Osteoblast (primary cell): ENCODE measurements around the gene DZIP3. TPM values are rescaled to one million over a fixed set of nuclear protein-coding genes. Genes with fewer than 3 reads are reported as not detected.
"Not testable (repeated sequence)": the region's sequence is repeated elsewhere in the genome, so short reads cannot be mapped to it uniquely, and the experiment has no call there.

ENCODE experiments used
- DNase-seq: peaks from one replicate; pipeline ENCODE4 v3.0.0; 2011; ENCODE audit warnings: low spot score, mixed read lengths; ENCODE audit not compliant: insufficient read length; ENCODE audit errors: missing footprints
- H2AFZ ChIP-seq: 2 replicates; pipeline ENCODE4 v1.6.0; 2011; ENCODE audit warnings: mild to moderate bottlenecking, low read length
- H3K27ac ChIP-seq: 2 replicates; pipeline ENCODE4 v1.5.1; 2011; ENCODE audit warnings: mild to moderate bottlenecking, low read depth, low read length, moderate library complexity
- H3K27me3 ChIP-seq: 2 replicates; pipeline ENCODE4 v1.6.0; 2012; ENCODE audit warnings: mild to moderate bottlenecking, control low read depth, inconsistent platforms, low read length, moderate library complexity; ENCODE audit not compliant: insufficient read depth
- H3K36me3 ChIP-seq: 2 replicates; pipeline ENCODE4 v1.5.1; 2011; ENCODE audit warnings: mild to moderate bottlenecking, low read length, control low read depth, moderate library complexity; ENCODE audit not compliant: insufficient read depth
- H3K4me1 ChIP-seq: 2 replicates; pipeline ENCODE4 v1.5.1; 2011; ENCODE audit warnings: mild to moderate bottlenecking, low read length, control low read depth, moderate library complexity; ENCODE audit not compliant: insufficient read depth
- H3K4me2 ChIP-seq: 2 replicates; pipeline ENCODE4 v1.6.0; 2011; ENCODE audit warnings: mild to moderate bottlenecking, low read length; ENCODE audit not compliant: insufficient read depth
- H3K4me3 ChIP-seq: fragments of 200-600 bp; sonication (generic); 3 replicates; pipeline ENCODE4 v1.5.1; 2012; ENCODE audit warnings: mild to moderate bottlenecking, low read length, inconsistent platforms; ENCODE audit not compliant: insufficient read depth
- H3K79me2 ChIP-seq: 2 replicates; pipeline ENCODE4 v1.6.0; 2012; ENCODE audit warnings: mild to moderate bottlenecking, low read length, control low read depth, inconsistent platforms; ENCODE audit not compliant: insufficient read depth
- H3K9me3 ChIP-seq: 2 replicates; pipeline ENCODE4 v1.5.1; 2011; ENCODE audit warnings: low read depth, low read length, control low read depth
- H4K20me1 ChIP-seq: 2 replicates; pipeline ENCODE4 v1.6.0; 2012; ENCODE audit warnings: mild to moderate bottlenecking, low read length, control low read depth; ENCODE audit not compliant: insufficient read depth
- CTCF ChIP-seq: IDR thresholded peaks from 2 replicates; pipeline ENCODE4 v1.5.1; 2011; ENCODE audit warnings: mild to moderate bottlenecking, low read depth, low read length, moderate library complexity; ENCODE audit errors: extremely low read depth
- total RNA-seq: library from RNA; depleted of rRNA; stranded (reverse); fragments of >200 nt; gene quantifications from 2 replicates; pipeline ENCODE4 v1.2.3, GENCODE V29; 2012

DZIP3 gene
- total RNA-seq, 1 donor: 12.3 TPM

GRCh38 chr3:108610651-108611050, 21.1 kb downstream of the DZIP3 start:
- H3K79me2 ChIP-seq: no peaks in the 10 kb centered on the region
- no peak for DNase-seq
- H3K4me2 ChIP-seq: no peak overlapping the region
- H2AFZ ChIP-seq: no peak overlapping the region
- no peaks in the 10 kb centered on the region for H3K9me3 ChIP-seq
- no peak overlapping the region for H3K27ac ChIP-seq
- no peaks in the 10 kb centered on the region for H4K20me1 ChIP-seq
- no peaks in the 10 kb centered on the region for H3K4me1 ChIP-seq
- H3K27me3 ChIP-seq: no peaks in the 10 kb centered on the region
- TF ChIP-seq CTCF: no peak
- no peaks in the 10 kb centered on the region for H3K36me3 ChIP-seq
- H3K4me3 ChIP-seq: no peak overlapping the region

- not testable (repeated sequence) for DNase-seq, H3K4me3 ChIP-seq, H3K9me3 ChIP-seq, H3K36me3 ChIP-seq, H3K4me2 ChIP-seq, H2AFZ ChIP-seq, H3K27ac ChIP-seq, H4K20me1 ChIP-seq, H3K79me2 ChIP-seq, H3K4me1 ChIP-seq, H3K27me3 ChIP-seq
These were observed 26.6 kb downstream of the DZIP3 start for GRCh38 chr3:108616090-108616489.

GRCh38 chr3:108620250-108620649, 30.7 kb downstream of the DZIP3 start:
- Histone ChIP-seq H2AFZ (no peak overlapping the region), H3K79me2 (no peaks in the 10 kb centered on the region), H4K20me1 (no peaks in the 10 kb centered on the region), H3K27me3 (no peaks in the 10 kb centered on the region), H3K9me3 (no peaks in the 10 kb centered on the region), H3K4me3 (no peak overlapping the region), H3K27ac (no peak overlapping the region), H3K36me3 (no peaks in the 10 kb centered on the region), H3K4me2 (no peak overlapping the region), H3K4me1 (no peaks in the 10 kb centered on the region)
- DNase-seq: no peak
- TF ChIP-seq CTCF: no peak

- H3K4me2 ChIP-seq: no peak overlapping the region
- H3K4me1 ChIP-seq: no peaks in the 10 kb centered on the region
- H3K4me3 ChIP-seq: no peak overlapping the region
- DNase-seq: no peak
- no peaks in the 10 kb centered on the region for H3K27me3 ChIP-seq
- no peaks in the 10 kb centered on the region for H4K20me1 ChIP-seq
- H2AFZ ChIP-seq: no peak overlapping the region
- H3K36me3 ChIP-seq: no peaks in the 10 kb centered on the region
- no peak for TF ChIP-seq CTCF
- H3K27ac ChIP-seq: no peak overlapping the region
- H3K9me3 ChIP-seq: no peaks in the 10 kb centered on the region
- H3K79me2 ChIP-seq: no peaks in the 10 kb centered on the region
These were observed 34.0 kb downstream of the DZIP3 start for GRCh38 chr3:108623504-108623903.
